ENCODE data around the gene CSF1.

DNA sequence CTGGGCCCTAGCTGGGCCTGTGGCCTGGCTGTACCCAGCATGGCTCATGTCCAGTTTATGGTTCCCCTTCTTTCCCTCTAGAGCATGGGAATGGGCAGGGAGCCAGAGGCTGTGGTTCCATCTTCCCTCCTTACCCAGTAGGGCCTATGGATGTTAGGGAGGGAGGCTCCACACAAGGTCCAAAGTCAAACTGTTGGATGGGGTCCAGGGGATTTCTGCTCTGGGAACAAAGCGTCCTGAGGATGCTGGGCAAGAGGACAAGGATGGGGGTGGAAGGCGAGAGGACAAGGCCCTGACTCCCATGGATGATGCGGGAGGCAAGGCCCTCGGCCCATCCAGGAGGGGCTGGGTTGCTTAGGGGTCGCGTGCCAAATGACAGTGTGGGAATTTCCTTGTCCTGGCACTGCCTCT is 17.3 kb downstream of the CSF1 start:
- TF ChIP-seq, protein P1, sequence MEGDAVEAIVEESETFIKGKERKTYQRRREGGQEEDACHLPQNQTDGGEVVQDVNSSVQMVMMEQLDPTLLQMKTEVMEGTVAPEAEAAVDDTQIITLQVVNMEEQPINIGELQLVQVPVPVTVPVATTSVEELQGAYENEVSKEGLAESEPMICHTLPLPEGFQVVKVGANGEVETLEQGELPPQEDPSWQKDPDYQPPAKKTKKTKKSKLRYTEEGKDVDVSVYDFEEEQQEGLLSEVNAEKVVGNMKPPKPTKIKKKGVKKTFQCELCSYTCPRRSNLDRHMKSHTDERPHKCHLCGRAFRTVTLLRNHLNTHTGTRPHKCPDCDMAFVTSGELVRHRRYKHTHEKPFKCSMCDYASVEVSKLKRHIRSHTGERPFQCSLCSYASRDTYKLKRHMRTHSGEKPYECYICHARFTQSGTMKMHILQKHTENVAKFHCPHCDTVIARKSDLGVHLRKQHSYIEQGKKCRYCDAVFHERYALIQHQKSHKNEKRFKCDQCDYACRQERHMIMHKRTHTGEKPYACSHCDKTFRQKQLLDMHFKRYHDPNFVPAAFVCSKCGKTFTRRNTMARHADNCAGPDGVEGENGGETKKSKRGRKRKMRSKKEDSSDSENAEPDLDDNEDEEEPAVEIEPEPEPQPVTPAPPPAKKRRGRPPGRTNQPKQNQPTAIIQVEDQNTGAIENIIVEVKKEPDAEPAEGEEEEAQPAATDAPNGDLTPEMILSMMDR (conservative IDR thresholded peaks at IDR 0.05 in 1 of 2, IDR thresholded peaks at IDR 0.05 in 1 of 2; ENCODE audit: extremely low read depth in 1 of 2, insufficient read depth in 1 of 2, low read depth in 1 of 2, low read length in 2 of 2) = no peak
- no peak for TF ChIP-seq EZH2 (IDR thresholded peaks at IDR 0.05; ENCODE audit: borderline replicate concordance, low read length)
